ENCODE data around the gene ESRRA.

The ESRRA gene

DNA sequence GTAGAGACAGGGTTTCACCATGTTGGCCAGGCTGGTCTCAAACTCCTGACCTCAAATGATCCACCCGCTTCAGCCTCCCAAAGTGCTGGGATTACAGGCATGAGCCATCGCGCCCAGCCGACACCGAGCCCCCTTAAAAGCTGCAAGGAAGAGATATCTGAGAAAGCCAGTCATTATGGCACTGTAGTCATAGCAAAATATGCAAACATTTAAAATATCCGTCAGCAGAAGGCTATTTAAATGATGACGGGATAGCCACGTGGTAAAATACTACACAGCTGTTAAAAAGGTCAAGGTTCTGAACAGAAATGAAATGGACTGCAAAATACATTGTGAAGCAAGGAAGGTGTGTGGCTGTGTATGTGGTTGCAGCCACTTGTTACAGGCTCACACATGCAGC lies 28.2 kb downstream of the ESRRA start:
- DNase-seq: no peak

DNA sequence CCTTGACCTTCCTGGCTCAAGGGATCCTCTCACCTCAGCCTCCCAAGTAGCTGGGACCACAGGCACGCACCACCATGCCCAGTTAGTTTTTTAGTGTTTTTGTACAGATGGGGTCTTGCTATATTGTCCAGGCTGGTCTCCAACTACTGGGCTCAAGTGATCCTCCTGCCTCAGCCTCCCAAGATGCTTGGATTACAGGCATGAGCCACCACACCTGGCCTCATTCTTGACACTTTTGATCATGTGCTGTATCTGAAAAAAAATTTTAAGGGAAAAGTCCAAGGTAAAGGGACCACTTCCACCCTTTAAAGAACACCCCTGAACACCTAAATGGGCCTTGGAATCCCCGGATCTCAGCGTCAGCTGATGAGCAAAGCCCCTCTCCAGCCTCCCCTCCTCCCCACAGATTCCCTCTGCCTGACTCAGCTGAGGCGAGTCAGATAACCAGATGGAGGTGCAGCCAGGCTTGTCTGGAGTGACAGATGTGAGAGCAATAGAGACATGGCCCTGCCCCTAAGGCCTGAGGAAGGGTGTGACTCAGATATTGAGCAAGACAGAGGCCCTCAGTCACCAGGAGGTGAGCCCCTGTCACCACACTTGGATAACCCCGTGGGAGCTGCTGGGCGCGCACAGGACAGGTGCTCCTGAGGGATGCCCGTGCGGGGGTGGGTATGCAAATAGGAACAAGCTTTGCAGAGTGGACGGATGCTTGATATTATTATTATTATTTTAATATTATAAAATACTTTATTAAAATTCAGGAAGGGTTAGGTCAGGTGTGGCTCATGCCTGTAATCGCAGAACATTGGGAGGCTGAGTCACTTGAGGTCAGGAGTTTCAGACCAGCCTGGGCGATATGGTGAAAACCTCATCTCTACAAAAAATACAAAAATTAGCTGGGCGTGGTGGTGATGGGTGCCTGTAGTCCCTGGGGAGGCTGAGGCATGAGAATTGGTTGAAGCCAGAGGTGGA lies 29.7 kb downstream of the ESRRA start:
- DNase-seq: no peak

DNA sequence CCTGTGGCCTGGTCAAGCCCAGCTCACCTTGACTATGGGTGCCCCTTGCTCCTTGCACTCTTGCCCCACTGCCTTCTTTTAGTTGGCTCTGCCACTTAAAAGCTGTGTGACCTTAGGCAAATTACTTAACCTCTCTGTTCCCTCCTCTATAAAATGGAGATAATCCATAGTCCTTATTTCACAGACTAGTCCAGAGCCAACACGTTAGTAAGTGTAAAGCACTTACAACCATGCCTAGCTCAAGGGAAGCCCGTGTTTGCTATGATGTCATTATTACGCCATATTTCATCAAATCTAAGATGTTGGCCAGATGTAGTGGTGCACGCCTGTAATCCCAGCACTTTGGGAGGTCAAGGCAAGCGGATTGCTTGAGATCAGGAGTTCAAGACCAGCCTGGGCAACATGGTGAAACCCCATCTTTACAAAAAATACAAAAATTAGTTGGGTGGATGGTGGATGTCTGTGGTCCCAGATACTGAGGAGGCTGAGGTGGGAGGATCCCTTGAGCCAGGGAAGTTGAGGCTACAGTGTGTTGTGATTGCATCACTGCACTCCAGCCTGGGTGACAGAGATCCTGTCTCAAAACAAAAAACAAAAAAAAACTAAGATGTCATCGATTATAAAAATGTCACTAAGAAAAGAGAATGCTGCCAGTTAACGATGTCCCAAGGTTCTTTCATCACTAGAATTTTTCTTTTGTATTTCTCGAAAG lies 32.4 kb downstream of the ESRRA start:
- no peak for DNase-seq

DNA sequence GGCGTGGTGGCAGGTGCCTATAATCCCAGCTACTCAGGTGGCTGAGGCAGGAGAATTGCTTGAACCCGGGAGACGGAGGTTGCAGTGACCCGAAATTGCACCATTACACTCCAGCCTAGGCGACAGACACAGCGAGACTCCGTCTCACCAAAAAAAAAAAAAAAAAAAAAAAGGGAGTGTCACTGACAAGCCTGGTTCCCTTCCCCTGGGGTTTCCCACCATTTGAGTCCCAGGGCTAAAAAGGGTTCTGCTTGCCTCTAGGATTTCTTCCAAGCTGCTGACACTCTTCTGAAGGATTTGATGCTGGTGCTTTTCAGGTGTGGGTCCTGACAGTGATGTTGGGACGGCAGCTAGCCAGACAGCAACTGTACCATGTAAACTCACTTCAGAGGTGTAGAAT lies 33.4 kb downstream of the ESRRA start:
- no peak for DNase-seq

DNA sequence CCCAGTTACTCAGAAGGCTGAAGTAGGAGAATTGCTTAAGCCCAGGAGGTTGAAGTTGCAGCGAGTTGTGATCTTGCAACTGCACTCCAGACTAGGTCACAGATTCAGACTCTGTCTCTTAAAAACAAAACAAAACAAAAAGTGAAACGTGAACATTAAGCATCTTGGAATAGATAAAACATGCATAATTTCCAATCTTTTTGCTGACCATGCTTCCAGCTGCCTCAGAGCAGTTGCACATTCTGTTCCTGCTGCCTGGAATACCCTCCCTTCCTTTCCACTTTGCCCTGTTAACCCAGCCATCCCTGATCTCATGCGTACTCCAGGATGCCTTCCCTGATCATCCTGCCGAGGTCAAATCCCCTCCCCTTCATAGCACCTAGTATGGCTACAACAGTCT lies 34.0 kb downstream of the ESRRA start:
- no peak for DNase-seq

DNA sequence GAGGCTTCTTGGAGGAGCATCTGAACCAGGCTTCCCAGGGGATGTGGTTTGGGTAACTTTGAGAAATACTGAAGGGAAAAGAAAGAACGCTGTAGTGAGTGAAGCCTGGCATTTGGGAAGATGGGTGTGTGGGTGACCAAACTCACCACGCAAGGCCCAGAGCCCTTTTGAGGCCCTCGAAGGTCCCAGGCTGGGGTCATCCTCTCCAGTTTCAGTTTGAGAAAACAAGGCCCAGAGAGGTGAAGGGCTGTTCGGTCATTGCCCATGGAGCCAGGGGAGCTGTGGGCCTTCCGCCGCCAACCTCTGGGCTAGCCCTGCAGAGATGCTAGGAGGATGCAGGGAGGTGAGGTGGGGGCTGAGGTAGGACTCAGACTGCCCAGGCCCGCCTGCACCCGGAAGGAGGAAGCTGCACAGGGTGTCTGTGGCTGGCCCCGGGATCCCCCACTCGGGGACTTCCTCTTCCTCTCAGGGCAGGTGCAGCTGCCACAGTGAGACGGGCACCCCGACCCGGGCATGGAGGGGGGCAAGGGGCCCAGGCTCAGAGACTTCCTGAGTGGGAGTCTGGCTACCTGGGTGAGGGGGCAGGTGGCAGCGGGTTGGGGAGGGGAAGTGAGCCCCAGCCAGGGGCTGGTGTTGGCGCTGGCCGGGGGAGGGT lies 34.6 kb downstream of the ESRRA start, which contains the start of gene CCDC88B:
TSS of gene CCDC88B (plus strand) at position 451 of the 655 bp plus-strand sequence. CDS start at position 514, 63 bp downstream.
- DNase-seq: no peak

DNA sequence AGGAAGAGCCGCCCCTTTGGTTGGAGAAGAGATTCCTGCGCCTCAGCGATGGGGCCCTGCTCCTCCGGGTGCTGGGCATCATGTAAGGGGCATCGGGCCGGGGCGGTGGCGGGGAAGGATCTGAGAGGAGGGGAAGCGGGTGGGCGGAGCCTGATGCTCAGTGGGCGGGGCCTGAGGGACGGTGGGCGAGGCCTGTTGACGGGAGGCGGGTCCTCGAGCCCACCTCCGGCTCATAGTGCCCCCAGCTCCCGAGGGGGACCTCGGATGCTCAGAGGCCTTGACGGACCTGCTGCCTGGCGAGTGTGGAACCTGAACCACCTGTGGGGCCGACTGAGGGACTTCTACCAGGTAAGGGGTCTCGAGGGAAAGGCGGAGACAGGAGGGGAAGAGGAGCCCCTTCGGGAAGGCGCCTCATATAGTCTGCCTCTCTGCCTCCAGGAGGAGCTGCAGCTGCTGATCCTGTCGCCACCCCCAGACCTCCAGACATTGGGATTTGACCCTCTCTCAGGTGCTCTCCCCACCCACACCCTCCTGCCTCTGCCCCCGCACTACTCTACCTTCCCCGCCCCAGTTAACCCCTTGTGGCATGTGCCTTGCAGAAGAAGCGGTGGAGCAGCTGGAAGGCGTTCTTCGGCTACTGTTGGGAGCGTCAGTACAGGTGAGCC lies 35.5 kb downstream of the ESRRA start:
- no peak for DNase-seq

DNA sequence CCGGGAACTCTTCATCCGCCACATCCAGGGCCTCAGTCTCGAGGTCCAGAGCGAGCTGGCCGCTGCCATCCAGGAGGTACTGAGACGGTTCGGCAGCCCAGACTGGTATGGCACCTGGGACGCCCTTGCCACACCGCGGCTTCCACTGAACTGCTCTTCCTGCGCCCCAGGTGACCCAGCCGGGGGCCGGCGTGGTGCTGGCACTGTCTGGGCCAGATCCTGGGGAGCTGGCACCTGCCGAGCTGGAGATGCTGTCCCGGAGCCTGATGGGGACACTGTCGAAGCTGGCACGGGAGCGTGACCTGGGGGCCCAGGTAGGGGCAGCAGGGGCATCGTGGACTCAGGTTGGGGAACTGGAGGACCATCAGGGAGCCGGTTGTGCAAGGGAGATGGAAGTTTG lies 36.1 kb downstream of the ESRRA start:
- DNase-seq: no peak

DNA sequence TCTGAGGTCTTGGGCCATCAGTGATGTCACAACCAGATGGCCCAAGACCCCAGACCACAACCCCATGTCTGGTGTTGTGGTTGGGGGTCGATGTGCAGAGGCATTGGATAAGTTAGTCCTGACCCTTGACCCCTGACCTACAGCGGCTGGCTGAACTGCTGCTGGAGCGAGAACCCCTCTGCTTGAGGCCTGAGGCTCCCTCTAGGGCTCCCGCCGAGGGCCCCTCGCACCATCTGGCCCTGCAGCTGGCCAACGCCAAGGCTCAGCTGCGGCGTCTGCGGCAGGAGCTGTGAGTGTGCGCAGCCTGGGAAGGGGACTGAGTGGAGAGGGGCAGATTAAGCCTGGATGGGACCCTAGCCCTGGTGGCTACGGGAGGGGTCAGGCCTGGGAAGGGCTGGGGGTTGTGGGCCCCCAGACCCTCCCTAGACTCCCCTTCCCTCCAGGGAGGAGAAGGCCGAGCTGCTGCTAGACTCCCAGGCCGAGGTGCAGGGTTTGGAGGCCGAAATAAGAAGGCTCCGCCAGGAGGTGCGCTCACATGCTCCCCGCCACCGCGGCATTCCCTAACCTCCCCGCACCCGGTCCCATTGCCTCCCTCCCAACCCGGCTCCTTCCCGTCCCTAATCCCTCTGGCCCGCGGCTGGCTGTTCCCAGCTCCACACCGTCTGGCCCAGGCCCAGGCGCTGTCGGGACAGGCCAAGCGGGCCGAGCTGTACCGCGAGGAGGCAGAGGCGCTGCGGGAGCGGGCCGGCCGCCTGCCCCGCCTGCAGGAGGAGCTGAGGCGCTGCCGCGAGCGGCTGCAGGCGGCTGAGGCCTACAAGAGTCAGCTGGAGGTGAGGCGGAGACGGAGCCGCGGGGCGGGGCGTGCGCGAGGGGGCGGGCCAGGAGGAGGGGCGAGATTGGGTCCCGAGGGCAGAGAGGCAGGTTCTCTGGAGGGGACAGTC lies 36.8 kb downstream of the ESRRA start:
- peak; percentile 31 to 62 for DNase-seq

DNA sequence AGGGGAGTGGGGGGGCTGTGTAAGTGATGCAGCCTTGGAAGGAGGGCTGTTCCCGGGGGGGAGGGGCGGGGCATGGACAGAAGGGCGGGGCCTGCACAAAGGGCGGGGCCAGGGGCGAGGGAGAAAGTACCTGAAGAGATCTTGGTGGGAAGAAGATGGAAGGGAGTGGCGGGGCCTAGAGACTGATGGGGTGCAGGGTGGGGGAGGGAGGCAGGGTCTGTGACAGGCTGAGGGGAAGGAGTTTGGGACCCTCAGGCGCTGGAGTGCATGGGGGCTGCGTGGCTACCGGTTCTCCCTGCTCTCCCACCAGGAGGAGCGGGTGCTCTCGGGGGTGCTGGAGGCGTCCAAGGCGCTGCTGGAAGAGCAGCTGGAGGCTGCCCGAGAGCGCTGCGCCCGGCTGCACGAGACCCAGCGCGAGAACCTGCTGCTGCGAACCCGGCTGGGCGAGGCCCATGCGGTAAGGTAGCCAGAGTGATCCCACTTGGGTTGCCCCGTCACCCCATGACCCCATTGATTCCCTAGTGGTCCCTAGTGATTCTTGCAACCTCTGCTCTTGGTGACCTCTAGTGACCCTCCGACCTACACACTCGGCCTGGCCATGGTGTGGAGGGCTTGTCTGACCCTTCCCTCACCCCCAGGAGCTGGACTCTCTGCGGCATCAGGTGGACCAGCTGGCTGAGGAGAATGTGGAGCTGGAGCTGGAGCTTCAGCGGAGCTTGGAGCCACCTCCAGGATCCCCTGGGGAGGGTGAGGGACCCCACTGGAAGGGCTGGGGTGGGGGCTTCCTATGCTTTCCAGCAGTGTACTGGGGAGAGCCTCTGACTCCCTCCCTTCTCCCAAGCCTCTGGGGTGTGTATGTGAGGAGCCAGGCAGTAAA lies 37.8 kb downstream of the ESRRA start:
- no peak for DNase-seq

DNA sequence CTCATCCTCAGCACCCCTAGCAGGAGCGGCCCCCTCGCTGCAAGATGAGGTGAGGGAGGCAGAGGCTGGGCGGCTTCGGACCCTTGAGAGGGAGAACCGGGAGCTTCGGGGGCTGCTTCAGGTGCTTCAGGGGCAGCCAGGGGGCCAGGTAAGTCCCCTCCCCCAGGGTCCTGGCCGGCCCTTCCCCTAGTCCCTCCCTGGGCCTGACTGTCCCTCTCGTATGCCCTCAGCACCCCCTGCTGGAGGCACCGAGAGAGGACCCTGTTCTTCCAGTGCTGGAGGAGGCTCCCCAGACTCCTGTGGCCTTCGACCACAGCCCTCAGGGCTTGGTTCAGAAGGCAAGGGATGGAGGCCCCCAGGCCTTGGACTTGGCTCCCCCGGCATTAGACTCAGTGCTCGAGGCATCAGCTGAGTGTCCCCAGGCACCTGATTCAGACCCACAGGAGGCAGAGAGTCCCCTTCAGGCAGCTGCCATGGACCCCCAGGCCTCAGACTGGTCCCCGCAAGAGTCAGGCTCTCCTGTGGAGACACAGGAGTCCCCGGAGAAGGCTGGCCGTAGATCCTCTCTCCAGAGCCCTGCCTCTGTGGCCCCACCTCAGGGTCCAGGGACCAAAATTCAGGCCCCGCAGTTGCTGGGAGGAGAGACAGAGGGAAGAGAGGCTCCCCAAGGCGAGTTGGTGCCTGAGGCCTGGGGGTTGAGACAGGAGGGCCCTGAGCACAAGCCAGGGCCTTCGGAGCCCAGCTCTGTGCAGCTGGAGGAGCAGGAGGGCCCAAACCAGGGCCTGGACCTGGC lies 38.6 kb downstream of the ESRRA start:
- DNase-seq: no peak

DNA sequence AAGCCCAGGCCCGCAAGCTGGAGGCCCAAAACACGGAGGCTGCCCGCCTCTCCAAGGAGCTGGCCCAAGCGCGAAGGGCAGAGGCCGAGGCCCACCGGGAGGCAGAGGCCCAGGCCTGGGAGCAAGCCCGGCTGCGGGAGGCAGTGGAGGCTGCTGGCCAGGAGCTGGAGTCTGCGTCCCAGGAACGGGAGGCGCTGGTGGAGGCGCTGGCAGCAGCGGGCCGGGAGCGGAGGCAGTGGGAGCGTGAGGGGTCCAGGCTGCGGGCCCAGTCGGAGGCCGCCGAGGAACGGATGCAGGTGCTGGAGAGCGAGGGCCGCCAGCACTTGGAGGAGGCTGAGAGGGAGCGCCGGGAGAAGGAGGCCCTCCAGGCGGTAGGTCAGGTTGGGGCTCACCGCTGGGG lies 39.5 kb downstream of the ESRRA start:
- no peak for DNase-seq

DNA sequence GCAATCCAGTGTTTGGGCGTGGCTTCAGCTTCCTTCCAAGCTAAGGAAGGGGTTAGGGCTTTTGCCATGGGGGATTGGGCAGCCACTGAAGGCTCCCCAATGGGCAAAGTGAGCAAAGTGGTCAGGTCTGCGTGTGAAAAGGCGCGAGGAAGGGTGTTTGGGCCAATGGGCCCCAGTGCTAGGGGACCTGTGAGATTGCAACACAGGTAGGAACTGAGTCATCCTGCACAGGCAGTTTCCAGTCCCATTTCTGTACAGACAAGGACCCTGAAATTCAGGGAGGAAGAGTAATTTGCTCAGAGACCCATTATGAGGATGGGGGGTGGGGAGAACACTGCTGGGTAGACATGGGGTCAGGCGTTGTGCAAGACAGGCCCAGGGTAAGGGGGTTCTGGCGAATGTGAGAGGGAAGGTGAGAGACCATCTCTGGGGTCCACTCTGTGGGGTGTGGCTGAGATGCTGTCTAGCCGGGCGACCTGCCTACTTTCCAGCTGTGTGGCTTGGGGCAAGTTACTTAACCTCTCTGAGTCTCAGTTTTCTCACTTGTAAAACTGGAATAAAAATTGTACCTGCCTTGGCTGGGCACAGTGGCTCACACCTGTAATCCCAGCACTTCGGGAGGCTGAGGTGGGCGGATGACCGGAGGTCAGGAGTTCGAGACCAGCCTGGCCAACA lies 42.0 kb downstream of the ESRRA start:
- no peak for DNase-seq

DNA sequence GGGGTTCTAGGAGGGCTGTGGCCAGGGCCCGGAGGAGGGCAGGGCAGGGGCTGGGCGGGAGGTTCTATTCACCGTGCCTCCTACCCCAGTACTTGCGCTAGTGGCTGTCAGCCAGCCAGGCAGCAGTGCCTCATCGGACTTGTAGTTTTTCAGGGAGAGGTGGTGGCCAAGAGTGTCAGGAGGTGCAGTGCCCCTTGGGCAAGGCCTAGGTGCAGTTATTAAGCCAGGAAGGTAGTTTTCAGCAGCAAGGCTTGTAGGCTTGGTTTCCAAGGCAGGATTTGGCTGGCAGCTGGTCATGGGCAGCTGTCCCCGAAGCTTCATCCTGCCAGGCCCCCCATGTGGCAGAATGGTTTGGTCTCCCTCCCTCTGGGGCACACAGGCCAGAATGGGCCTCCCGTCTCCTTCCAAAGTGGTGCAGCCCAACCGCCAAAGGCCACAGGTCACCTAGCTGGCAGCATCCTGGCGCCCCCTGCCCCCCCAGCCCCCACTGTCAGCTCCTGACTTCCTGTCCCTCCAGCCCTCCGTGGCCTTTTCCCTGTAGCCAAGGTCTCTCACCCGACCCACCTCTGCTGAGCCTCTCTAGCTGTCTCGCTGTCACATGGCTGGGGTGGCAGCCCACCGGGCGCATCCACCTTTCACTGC lies 43.2 kb downstream of the ESRRA start:
- no peak for DNase-seq

DNA sequence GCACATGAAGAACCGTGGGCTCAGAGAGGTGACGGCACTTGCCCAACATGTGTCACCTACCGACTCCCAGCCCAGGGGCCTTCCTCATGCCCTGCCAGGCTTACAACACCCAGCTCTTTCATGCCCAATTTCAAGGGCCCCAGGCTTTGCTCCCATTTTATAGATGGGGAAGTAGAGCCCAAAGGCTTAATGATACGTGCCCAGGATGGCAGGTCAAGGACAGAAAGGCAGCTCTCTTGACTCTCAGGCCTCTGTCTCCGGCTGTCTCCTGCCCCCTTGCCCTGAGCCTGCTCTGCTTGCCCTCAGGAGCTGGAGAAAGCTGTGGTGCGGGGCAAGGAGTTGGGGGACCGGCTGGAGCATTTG lies 43.7 kb downstream of the ESRRA start:
- DNase-seq: no peak

DNA sequence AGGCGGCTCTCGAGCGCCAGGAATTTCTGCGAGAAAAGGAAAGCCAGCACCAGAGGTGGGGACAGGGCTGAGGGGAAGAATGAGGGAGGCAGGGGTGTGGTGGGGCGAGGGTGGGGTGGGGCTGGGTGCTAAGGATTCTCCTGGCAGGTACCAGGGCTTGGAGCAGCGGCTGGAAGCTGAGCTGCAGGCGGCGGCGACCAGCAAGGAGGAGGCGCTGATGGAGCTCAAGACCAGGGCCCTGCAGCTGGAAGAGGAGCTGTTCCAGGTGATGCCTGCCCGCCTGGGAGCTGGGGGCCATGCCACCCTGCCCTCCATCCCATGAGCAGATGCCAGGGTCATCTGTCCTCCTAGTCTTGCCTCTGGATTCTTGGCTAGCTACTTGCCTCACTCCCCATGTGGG lies 44.1 kb downstream of the ESRRA start:
- no peak for DNase-seq

DNA sequence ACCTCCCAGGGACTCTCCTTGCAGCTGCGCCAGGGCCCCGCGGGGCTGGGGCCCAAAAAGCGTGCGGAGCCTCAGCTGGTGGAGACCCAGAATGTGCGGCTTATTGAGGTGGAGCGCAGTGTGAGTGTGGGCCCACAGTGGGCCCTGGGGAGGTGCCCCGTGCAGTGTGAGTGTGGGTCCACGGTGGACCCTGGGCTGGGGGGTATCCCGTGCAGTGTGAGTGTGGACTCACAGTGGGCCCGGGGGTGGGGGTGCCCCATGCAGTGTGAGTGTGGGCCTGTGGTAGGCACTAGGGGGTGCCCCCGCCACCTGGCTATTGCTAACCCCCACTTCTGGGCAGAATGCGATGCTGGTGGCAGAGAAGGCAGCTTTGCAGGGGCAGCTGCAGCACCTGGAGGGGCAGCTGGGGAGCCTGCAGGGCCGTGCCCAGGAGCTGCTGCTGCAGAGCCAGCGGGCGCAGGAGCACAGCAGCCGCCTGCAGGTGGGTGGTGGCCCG lies 45.9 kb downstream of the ESRRA start:
- no peak for DNase-seq
